GM12878 (cell line): Measurements from ENCODE around the gene LRBA. TPM values are rescaled to one million over a fixed set of nuclear protein-coding genes. Genes with fewer than 3 reads are reported as not detected.

Experiments
- ATF3 ChIP-seq: IDR thresholded peaks from 2 replicates; pipeline ENCODE4 v1.6.1; 2011; ENCODE audit warnings: low read depth, mild to moderate bottlenecking, low read length, moderate library complexity, borderline replicate concordance; ENCODE audit errors: extremely low read depth
- CREM ChIP-seq: IDR thresholded peaks from 2 replicates; pipeline ENCODE4 v1.6.1; 2014; ENCODE audit warnings: antibody characterized with exemption, low read depth
- DPF2 ChIP-seq: fragments of 450-650 bp; IDR thresholded peaks from 2 replicates; pipeline ENCODE4 v1.6.1; 2017; ENCODE audit warnings: mild to moderate bottlenecking
- EED ChIP-seq: sonication (generic); IDR thresholded peaks from 2 replicates; pipeline ENCODE4 v1.6.1; 2016; ENCODE audit warnings: antibody characterized with exemption, low read depth
- EP300 ChIP-seq, 2 experiments: fragments of 150-350 bp in 1 of 2; IDR thresholded peaks; 2 replicates each; pipeline ENCODE4 v1.6.1; 2011 to 2012; ENCODE audit warnings: low read depth in 2 of 2, low read length in 2 of 2, borderline replicate concordance in 1 of 2, improper control_type of control experiment in 1 of 2, inconsistent platforms in 1 of 2; ENCODE audit not compliant: control insufficient read depth in 1 of 2
- IRF5 ChIP-seq: fragments of 450-650 bp; IDR thresholded peaks from 2 replicates; pipeline ENCODE4 v1.6.1; 2017; ENCODE audit warnings: borderline replicate concordance
- NR2C1 ChIP-seq: fragments of 450-650 bp; IDR thresholded peaks from 2 replicates; pipeline ENCODE4 v1.6.1; 2017; ENCODE audit warnings: antibody characterized with exemption, mild to moderate bottlenecking, moderate library complexity
- NR2F1 ChIP-seq: fragments of 450-650 bp; conservative IDR thresholded peaks from 2 replicates; pipeline ENCODE4 v1.6.1; 2017; ENCODE audit warnings: mild to moderate bottlenecking
- PAX5 ChIP-seq: IDR thresholded peaks from 2 replicates; pipeline ENCODE4 v1.6.1; 2011; ENCODE audit warnings: low read depth, low read length, borderline replicate concordance
- POU2F2 ChIP-seq: IDR thresholded peaks from 3 replicates; pipeline ENCODE4 v1.6.1; 2011; ENCODE audit warnings: low read depth, mild to moderate bottlenecking, low read length, borderline replicate concordance
- RFX5 ChIP-seq: IDR thresholded peaks from 2 replicates; pipeline ENCODE4 v1.6.1; 2011; ENCODE audit warnings: low read depth, low read length, improper control_type of control experiment
- SIN3A ChIP-seq: IDR thresholded peaks from 2 replicates; pipeline ENCODE4 v1.6.1; 2012; ENCODE audit warnings: low read depth, low read length, improper control_type of control experiment
- SKIL ChIP-seq: fragments of 450-650 bp; IDR thresholded peaks from 2 replicates; pipeline ENCODE4 v1.6.1; 2017; ENCODE audit warnings: mild to moderate bottlenecking, low read depth, inconsistent platforms; ENCODE audit not compliant: poor library complexity, severe bottlenecking
- SP1 ChIP-seq: IDR thresholded peaks from one replicate; pipeline ENCODE4 v1.6.1; 2011; ENCODE audit warnings: low read depth, low read length
- polyA plus RNA-seq, 11 experiments: library from polyadenylated mRNA; depleted of rRNA in 4 of 11; unstranded in 6 of 11; stranded (reverse) in 5 of 11; fragments of >200 nt; fragmentation: Nextera tagmentation in 4 of 11; fragmentation: Illumina TruSeq in 1 of 11; extraction: Ambion mirVana in 4 of 11; extraction: Trizol in 1 of 11; gene quantifications; 1 replicate in 1 of 11; 2 replicates in 10 of 11; pipeline versions ENCODE4 v1.2.1 to v1.2.3, GENCODE V29; 2011 to 2016; ENCODE audit warnings: inconsistent platforms in 2 of 11, missing spikeins in 2 of 11, low read depth in 1 of 11
- total RNA-seq, 4 experiments: library from RNA; depleted of rRNA in 3 of 4; stranded (reverse); fragments of >200 nt in 3 of 4; fragmentation: Illumina TruSeq in 1 of 4; extraction: Trizol in 1 of 4; gene quantifications; 2 replicates each; pipeline versions ENCODE4 v1.2.1 to v1.2.3, GENCODE V29; 2013 to 2021
- TF ChIP-seq, protein P1 (sequence below): fragments of 450-650 bp; IDR thresholded peaks from 2 replicates; pipeline ENCODE4 v1.6.1; 2018; ENCODE audit warnings: mild to moderate bottlenecking, low read depth, moderate library complexity; ENCODE audit not compliant: partially characterized antibody
- TF ChIP-seq, protein P2 (sequence below): fragments of 150-350 bp; IDR thresholded peaks from 2 replicates; pipeline ENCODE4 v1.6.1; 2016; ENCODE audit warnings: low read depth, low read length
- TF ChIP-seq, protein P3 (sequence below): IDR thresholded peaks from 2 replicates; pipeline ENCODE4 v1.6.1; 2011; ENCODE audit warnings: low read depth, low read length, improper control_type of control experiment, borderline replicate concordance

The LRBA gene
- total and polyA plus RNA-seq, 10 of the 15 experiments (the other 5 are each of a cell fraction or from before 2014, with no cell fraction given) = 20.3 to 93.4 (median 55.0) TPM

DNA sequence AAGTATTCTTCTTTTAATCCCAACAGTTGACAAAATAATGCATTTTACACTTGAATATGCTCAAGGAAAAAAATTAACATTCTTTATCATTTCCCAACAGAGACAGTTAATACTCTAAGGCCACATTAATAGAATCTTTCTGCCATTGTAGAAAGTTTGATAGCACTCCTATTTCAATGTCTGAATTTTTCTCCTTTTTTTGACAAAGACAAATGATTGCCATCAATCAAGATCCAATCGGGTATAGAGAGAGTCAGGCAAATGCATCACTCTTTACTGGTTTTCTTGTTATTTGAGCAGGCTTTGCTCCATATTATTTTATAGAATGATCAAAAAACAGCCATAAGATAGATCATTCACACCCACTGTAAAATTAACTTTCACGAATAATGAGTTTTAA lies 387.0 kb downstream of the LRBA start (continued):
- TF ChIP-seq, protein P1, sequence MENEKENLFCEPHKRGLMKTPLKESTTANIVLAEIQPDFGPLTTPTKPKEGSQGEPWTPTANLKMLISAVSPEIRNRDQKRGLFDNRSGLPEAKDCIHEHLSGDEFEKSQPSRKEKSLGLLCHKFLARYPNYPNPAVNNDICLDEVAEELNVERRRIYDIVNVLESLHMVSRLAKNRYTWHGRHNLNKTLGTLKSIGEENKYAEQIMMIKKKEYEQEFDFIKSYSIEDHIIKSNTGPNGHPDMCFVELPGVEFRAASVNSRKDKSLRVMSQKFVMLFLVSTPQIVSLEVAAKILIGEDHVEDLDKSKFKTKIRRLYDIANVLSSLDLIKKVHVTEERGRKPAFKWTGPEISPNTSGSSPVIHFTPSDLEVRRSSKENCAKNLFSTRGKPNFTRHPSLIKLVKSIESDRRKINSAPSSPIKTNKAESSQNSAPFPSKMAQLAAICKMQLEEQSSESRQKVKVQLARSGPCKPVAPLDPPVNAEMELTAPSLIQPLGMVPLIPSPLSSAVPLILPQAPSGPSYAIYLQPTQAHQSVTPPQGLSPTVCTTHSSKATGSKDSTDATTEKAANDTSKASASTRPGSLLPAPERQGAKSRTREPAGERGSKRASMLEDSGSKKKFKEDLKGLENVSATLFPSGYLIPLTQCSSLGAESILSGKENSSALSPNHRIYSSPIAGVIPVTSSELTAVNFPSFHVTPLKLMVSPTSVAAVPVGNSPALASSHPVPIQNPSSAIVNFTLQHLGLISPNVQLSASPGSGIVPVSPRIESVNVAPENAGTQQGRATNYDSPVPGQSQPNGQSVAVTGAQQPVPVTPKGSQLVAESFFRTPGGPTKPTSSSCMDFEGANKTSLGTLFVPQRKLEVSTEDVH = no peak
- TF ChIP-seq, protein P2, sequence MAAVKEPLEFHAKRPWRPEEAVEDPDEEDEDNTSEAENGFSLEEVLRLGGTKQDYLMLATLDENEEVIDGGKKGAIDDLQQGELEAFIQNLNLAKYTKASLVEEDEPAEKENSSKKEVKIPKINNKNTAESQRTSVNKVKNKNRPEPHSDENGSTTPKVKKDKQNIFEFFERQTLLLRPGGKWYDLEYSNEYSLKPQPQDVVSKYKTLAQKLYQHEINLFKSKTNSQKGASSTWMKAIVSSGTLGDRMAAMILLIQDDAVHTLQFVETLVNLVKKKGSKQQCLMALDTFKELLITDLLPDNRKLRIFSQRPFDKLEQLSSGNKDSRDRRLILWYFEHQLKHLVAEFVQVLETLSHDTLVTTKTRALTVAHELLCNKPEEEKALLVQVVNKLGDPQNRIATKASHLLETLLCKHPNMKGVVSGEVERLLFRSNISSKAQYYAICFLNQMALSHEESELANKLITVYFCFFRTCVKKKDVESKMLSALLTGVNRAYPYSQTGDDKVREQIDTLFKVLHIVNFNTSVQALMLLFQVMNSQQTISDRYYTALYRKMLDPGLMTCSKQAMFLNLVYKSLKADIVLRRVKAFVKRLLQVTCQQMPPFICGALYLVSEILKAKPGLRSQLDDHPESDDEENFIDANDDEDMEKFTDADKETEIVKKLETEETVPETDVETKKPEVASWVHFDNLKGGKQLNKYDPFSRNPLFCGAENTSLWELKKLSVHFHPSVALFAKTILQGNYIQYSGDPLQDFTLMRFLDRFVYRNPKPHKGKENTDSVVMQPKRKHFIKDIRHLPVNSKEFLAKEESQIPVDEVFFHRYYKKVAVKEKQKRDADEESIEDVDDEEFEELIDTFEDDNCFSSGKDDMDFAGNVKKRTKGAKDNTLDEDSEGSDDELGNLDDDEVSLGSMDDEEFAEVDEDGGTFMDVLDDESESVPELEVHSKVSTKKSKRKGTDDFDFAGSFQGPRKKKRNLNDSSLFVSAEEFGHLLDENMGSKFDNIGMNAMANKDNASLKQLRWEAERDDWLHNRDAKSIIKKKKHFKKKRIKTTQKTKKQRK = no peak
- TF ChIP-seq PAX5 (no peak), EED (no peak), NR2F1 (no peak), IRF5 (no peak), DPF2 (no peak), NR2C1 (no peak), SKIL (no peak), POU2F2 (no peak), ATF3 (no peak), EP300 (IDR thresholded peaks at IDR 0.05; ENCODE audit: borderline replicate concordance in 1 of 2, control insufficient read depth in 1 of 2, low read depth in 2 of 2, low read length in 2 of 2) (no peak), SP1 (no peak), CREM (no peak), SIN3A (no peak), RFX5 (no peak)
- TF ChIP-seq, protein P3, sequence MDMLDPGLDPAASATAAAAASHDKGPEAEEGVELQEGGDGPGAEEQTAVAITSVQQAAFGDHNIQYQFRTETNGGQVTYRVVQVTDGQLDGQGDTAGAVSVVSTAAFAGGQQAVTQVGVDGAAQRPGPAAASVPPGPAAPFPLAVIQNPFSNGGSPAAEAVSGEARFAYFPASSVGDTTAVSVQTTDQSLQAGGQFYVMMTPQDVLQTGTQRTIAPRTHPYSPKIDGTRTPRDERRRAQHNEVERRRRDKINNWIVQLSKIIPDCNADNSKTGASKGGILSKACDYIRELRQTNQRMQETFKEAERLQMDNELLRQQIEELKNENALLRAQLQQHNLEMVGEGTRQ = no peak
- TF ChIP-seq, all 136 proteins: peak for 0
